HG03139 (cell line): ENCODE results near the gene TLN1.
A peak's percentile ranks its signal among the peaks of the same experiment; 100 is the strongest.

ENCODE experiments used
- ATAC-seq: cut with Tn5 transposase; IDR thresholded peaks from one replicate; pipeline ENCODE4 v1.9.1; 2021; ENCODE audit not compliant: unreplicated experiment

The TLN1 gene

GRCh38 chr9:35756275-35757225 is 24.6 kb upstream of the TLN1 start:
- peak; percentile 62 for ATAC-seq

GRCh38 chr9:35755071-35755470 is 23.1 kb upstream of the TLN1 start:
- no peak for ATAC-seq

GRCh38 chr9:35754264-35754663 is 22.3 kb upstream of the TLN1 start, which contains the start of gene MSMP:
MSMP (minus strand) TSS chr9:35754276; CDS start chr9:35754129, 147 bp downstream.
- ATAC-seq = no peak

- ATAC-seq = no peak
These were observed 21.5 kb upstream of the TLN1 start for GRCh38 chr9:35753466-35753865.

- ATAC-seq = no peak
These were observed 18.2 kb upstream of the TLN1 start for GRCh38 chr9:35750256-35750531.

- peak; percentile 19 for ATAC-seq
These were observed 17.7 kb upstream of the TLN1 start for GRCh38 chr9:35749515-35750255.

GRCh38 chr9:35748858-35749514 is 17.0 kb upstream of the TLN1 start, which contains the start of the genes GBA2 and RGP1:
GBA2 (minus strand) TSS chr9:35749228; CDS start chr9:35748704, 524 bp downstream.
RGP1 (plus strand) TSS chr9:35749287; CDS start chr9:35749756, 469 bp downstream.
- ATAC-seq = peak; percentile 78

GRCh38 chr9:35748242-35748857 is 16.4 kb upstream of the TLN1 start:
- no peak for ATAC-seq

- ATAC-seq = no peak
These were observed 14.6 kb upstream of the TLN1 start for GRCh38 chr9:35746583-35746982.

- ATAC-seq = no peak
These were observed 13.6 kb upstream of the TLN1 start for GRCh38 chr9:35745569-35745968.

GRCh38 chr9:35743880-35744518 is 12.0 kb upstream of the TLN1 start:
- no peak for ATAC-seq

- ATAC-seq = no peak
These were observed 11.5 kb upstream of the TLN1 start for GRCh38 chr9:35743452-35743851.

GRCh38 chr9:35741740-35742139 is 9.7 kb upstream of the TLN1 start:
- ATAC-seq = no peak

- no peak for ATAC-seq
These were observed 8.2 kb upstream of the TLN1 start for GRCh38 chr9:35740243-35740642.

GRCh38 chr9:35738924-35739323 is 6.9 kb upstream of the TLN1 start:
- ATAC-seq = no peak

GRCh38 chr9:35738186-35738585 is 6.2 kb upstream of the TLN1 start:
- ATAC-seq = no peak

- ATAC-seq = no peak
These were observed 5.1 kb upstream of the TLN1 start for GRCh38 chr9:35737143-35737542.

- ATAC-seq = no peak
These were observed 4.2 kb upstream of the TLN1 start for GRCh38 chr9:35736201-35736633.

GRCh38 chr9:35734096-35734495 is 2.1 kb upstream of the TLN1 start:
- ATAC-seq = no peak

GRCh38 chr9:35732800-35733541 is 976 bp upstream of the TLN1 start:
- ATAC-seq = no peak
